HepG2 (cell line): ENCODE data around the gene ABT1. TPM values are rescaled to one million over a fixed set of nuclear protein-coding genes. Genes with fewer than 3 reads are reported as not detected.

Source experiments
- ATAC-seq: fragments of 200-7000 bp; cut with Tn5 transposase; 3 replicates; pipeline ENCODE4 v1.9.1; 2020; ENCODE audit warnings: mild to moderate bottlenecking, moderate library complexity
- BruUV-seq: library from RNA; stranded (reverse); fragments of 400-500 nt; replicated peaks from 2 replicates; lab custom pipeline; 2021; lab: Mats Ljungman, UMichigan
- CTCF ChIA-PET: fragments of 300-600 bp; formaldehyde crosslinking; extraction: SDS; loops from one replicate; lab custom pipeline; 2021; ENCODE audit warnings: low total read pairs, inconsistent platforms, low intra/inter-chr PET ratio; lab: Yijun Ruan, JAX
- POLR2A ChIA-PET: fragments of 350-600 bp; sonication (Branson Sonifier 250); formaldehyde crosslinking; loops from one replicate; lab custom pipeline; 2020; ENCODE audit warnings: antibody characterized with exemption, inconsistent platforms; lab: Yijun Ruan, JAX
- DNase-seq: peaks from one replicate; pipeline ENCODE4 v3.0.0-alpha.2; 2015; ENCODE audit warnings: low spot score
- FAIRE-seq: peaks from 3 replicates; lab custom pipeline; 2011; peaks lifted over from hg19 to GRCh38; lab: Jason Lieb, UNC
- H2AFZ ChIP-seq: one replicate; pipeline ENCODE4 v1.6.1; 2011; ENCODE audit warnings: low read length, inconsistent platforms
- H3K27ac ChIP-seq: fragments of 300-600 bp; 3 replicates; pipeline ENCODE4 v1.8.0; 2011; ENCODE audit warnings: mixed run types, mild to moderate bottlenecking, mixed read lengths, low read length, inconsistent platforms; ENCODE audit not compliant: insufficient read depth; ENCODE audit errors: extremely low read length
- H3K27me3 ChIP-seq, 2 experiments: fragments of 200-600 bp in 1 of 2; 2 replicates in 1 of 2; 3 replicates in 1 of 2; pipeline versions ENCODE4 v1.6.0 to v1.8.0; 2011; ENCODE audit warnings: low read length in 2 of 2, mild to moderate bottlenecking in 2 of 2, moderate library complexity in 2 of 2, inconsistent platforms in 1 of 2; ENCODE audit not compliant: insufficient read depth in 2 of 2, control insufficient read depth in 1 of 2
- H3K36me3 ChIP-seq, 2 experiments: fragments of 200-600 bp in 1 of 2; replicated peaks in 1 of 2; 2 replicates in 1 of 2; 3 replicates in 1 of 2; pipeline versions ENCODE4 v1.5.1 to v1.8.0; 2011; ENCODE audit warnings: low read length in 2 of 2, inconsistent platforms in 1 of 2; ENCODE audit not compliant: insufficient read depth in 2 of 2, control insufficient read depth in 1 of 2
- H3K4me1 ChIP-seq: 2 replicates; pipeline ENCODE4 v1.5.1; 2012; ENCODE audit warnings: low read length, inconsistent platforms; ENCODE audit not compliant: insufficient read depth
- H3K4me2 ChIP-seq: 2 replicates; pipeline ENCODE4 v1.6.0; 2011; ENCODE audit warnings: low read depth, low read length, inconsistent platforms
- H3K4me3 ChIP-seq, 3 experiments: fragments of 200-600 bp in 1 of 3; sonication (generic), shearing (Covaris generic) in 1 of 3; replicated peaks in 1 of 3; 2 replicates each; pipeline ENCODE4 v1.5.1; 2011 to 2016; ENCODE audit warnings: low read length in 3 of 3, inconsistent platforms in 2 of 3, low read depth in 2 of 3, mild to moderate bottlenecking in 2 of 3, control low read depth in 1 of 3, mixed read lengths in 1 of 3; ENCODE audit not compliant: insufficient read depth in 1 of 3
- H3K79me2 ChIP-seq: one replicate; pipeline ENCODE4 v1.6.1; 2011; ENCODE audit warnings: low read length, inconsistent platforms; ENCODE audit not compliant: insufficient read depth
- H3K9ac ChIP-seq: 2 replicates; pipeline ENCODE4 v1.6.0; 2011; ENCODE audit warnings: mild to moderate bottlenecking, low read depth, low read length, inconsistent platforms; ENCODE audit not compliant: insufficient read depth
- H3K9me3 ChIP-seq: 2 replicates; pipeline ENCODE4 v1.5.1; 2012; ENCODE audit warnings: mild to moderate bottlenecking, low read length
- H4K20me1 ChIP-seq: 2 replicates; pipeline ENCODE4 v1.6.0; 2011; ENCODE audit warnings: inconsistent platforms, mild to moderate bottlenecking, low read length, moderate library complexity; ENCODE audit not compliant: insufficient read depth
- BCLAF1 ChIP-seq: fragments of 450-650 bp; IDR thresholded peaks from 2 replicates; pipeline ENCODE4 v1.6.1; 2017; ENCODE audit warnings: mild to moderate bottlenecking
- BRD4 ChIP-seq: sonication (generic); formaldehyde crosslinking; IDR thresholded peaks from 2 replicates; pipeline ENCODE4 v1.4.0; 2020; ENCODE audit warnings: missing genetic modification reagents
- KDM5B ChIP-seq: sonication (generic); formaldehyde crosslinking; IDR thresholded peaks from 2 replicates; pipeline ENCODE4 v1.4.0; 2020; ENCODE audit warnings: missing genetic modification reagents, mild to moderate bottlenecking, borderline replicate concordance
- KIAA2018 ChIP-seq: sonication (generic); formaldehyde crosslinking; IDR thresholded peaks from 2 replicates; pipeline ENCODE4 v1.5.0; 2020; ENCODE audit warnings: mild to moderate bottlenecking, missing genetic modification reagents, borderline replicate concordance
- TFDP2 ChIP-seq: sonication (generic); formaldehyde crosslinking; IDR thresholded peaks from 2 replicates; pipeline ENCODE4 v1.4.0; 2020; ENCODE audit warnings: missing genetic modification reagents
- TIGD3 ChIP-seq: sonication (generic); formaldehyde crosslinking; IDR thresholded peaks from 2 replicates; pipeline ENCODE4 v1.5.1; 2020; ENCODE audit warnings: mild to moderate bottlenecking, missing genetic modification reagents, borderline replicate concordance
- TP53 ChIP-seq: sonication (generic); formaldehyde crosslinking; conservative IDR thresholded peaks from 2 replicates; pipeline ENCODE4 v1.4.0; 2020; ENCODE audit warnings: missing genetic modification reagents
- ZBTB7B ChIP-seq: sonication (generic); formaldehyde crosslinking; IDR thresholded peaks from 2 replicates; pipeline ENCODE4 v1.4.0; 2020; ENCODE audit warnings: missing genetic modification reagents
- WGBS: methylation state at CpG from one replicate; pipeline ENCODE4 v1.1.6; 2017; ENCODE audit warnings: low lambda C conversion rate; 5-methylcytosine and 5-hydroxymethylcytosine counted together
- in situ Hi-C: cut with HindIII; loops from 2 replicates; pipeline ENCODE4 v1.10.0; 2017; ENCODE audit warnings: low pct_unique_long_range_greater_than_20kb; ENCODE audit not compliant: extremely low pct_ligation_motif_present
- intact Hi-C: fragments of 100-400 bp; cut with micrococcal nuclease; formaldehyde crosslinking; loops from one replicate; pipeline ENCODE4 v1.10.0; 2022; ENCODE audit not compliant: unreplicated experiment
- polyA plus RNA-seq, 8 experiments: library from polyadenylated mRNA; depleted of rRNA in 3 of 8; stranded (reverse) in 7 of 8; unstranded in 1 of 8; fragments of >200 nt; fragmentation: Illumina TruSeq in 4 of 8; extraction: Trizol in 4 of 8; gene quantifications; 2 replicates each; pipeline versions ENCODE4 v1.2.1 to v1.2.3, GENCODE V29; 2011 to 2016; ENCODE audit warnings: low read depth in 4 of 8, missing spikeins in 1 of 8, mixed read lengths in 1 of 8; ENCODE audit not compliant: insufficient read depth in 1 of 8
- total RNA-seq, 5 experiments: library from RNA; depleted of rRNA; stranded (reverse); fragments of >200 nt; fragmentation: Illumina TruSeq; extraction: Trizol; gene quantifications; 2 replicates each; pipeline ENCODE4 v1.2.3, GENCODE V29; 2016; ENCODE audit warnings: low read depth in 1 of 5

The ABT1 gene
- total and polyA plus RNA-seq, 2 of the 13 experiments (the other 11 are each of a cell fraction or from before 2014, with no cell fraction given), result 38.4 TPM

GRCh38 chr6:26609463-26609862 is 12.7 kb downstream of the ABT1 start (continued):
- no peak for TF ChIP-seq KIAA2018 (CRISPR knock-in tag)

GRCh38 chr6:26611599-26611998 is 14.8 kb downstream of the ABT1 start:
- no peak for DNase-seq
- Histone ChIP-seq H3K9me3 (peaks cover 7% of the 10 kb centered on the region), H3K4me2 (no peak overlapping the region), H2AFZ (no peak overlapping the region), H3K36me3 (no peaks in the 10 kb centered on the region), H3K9ac (no peak overlapping the region), H3K27me3 (peaks cover 4 to 19% of the 10 kb centered on the region in 2 experiments; a peak in 4 of 5 replicates), H3K27ac (no peak overlapping the region), H3K4me1 (peaks cover 5% of the 10 kb centered on the region; the same call in 1 of the 2 replicates), H4K20me1 (no peaks in the 10 kb centered on the region), H3K79me2 (no peaks in the 10 kb centered on the region), H3K4me3 (no peak overlapping the region)
- intact Hi-C loops (no loop called here), in situ Hi-C loops (loop anchor here (5.0 kb wide), 1 partner anchor 466 kb away; no protein-coding TSS in a partner anchor)
- BruUV-seq, result no TSS peak
- ATAC-seq, result no peak
- 0% methylated on average over 1 of the region's 1 CpG for WGBS
- CTCF ChIA-PET, result no interaction called here
- FAIRE-seq, result no peak
- POLR2A ChIA-PET, result no interaction called here
- TF ChIP-seq BRD4 (no peak), TP53 (no peak), TFDP2 (CRISPR knock-in tag) (no peak), KDM5B (no peak), TIGD3 (no peak), ZBTB7B (CRISPR knock-in tag) (no peak), BCLAF1 (no peak)
